Liver (tissue), 3 donors: ENCODE results near the gene ORMDL2.

Experiments
- ATF3 ChIP-seq: IDR thresholded peaks from 2 replicates; pipeline ENCODE4 v1.6.1; 2016; ENCODE audit warnings: antibody characterized with exemption
- CTCF ChIP-seq: fragments of 150-350 bp; IDR thresholded peaks from 2 replicates; pipeline ENCODE4 v1.5.1; 2017; ENCODE audit warnings: improper control_type of control experiment, low read depth, low read length; ENCODE audit not compliant: missing input control
- EGR1 ChIP-seq, 2 donors: IDR thresholded peaks; 2 replicates each; pipeline ENCODE4 v1.6.1; 2016 to 2018; ENCODE audit warnings: antibody characterized with exemption in 2 of 2, low read depth in 2 of 2
- FOXA1 ChIP-seq: IDR thresholded peaks from 2 replicates; pipeline ENCODE4 v1.6.1; 2016; ENCODE audit warnings: antibody characterized with exemption
- GABPA ChIP-seq, 2 donors: IDR thresholded peaks in 1 of 2; conservative IDR thresholded peaks in 1 of 2; 2 replicates each; pipeline ENCODE4 v1.6.1; 2016; ENCODE audit warnings: antibody characterized with exemption in 2 of 2, mild to moderate bottlenecking in 1 of 2, moderate library complexity in 1 of 2
- HNF4G ChIP-seq: IDR thresholded peaks from 2 replicates; pipeline ENCODE4 v1.6.1; 2016; ENCODE audit warnings: antibody characterized with exemption
- JUND ChIP-seq, 2 donors: IDR thresholded peaks; 2 replicates each; pipeline ENCODE4 v1.6.1; 2016; ENCODE audit warnings: antibody characterized with exemption in 2 of 2
- MAX ChIP-seq: IDR thresholded peaks from 2 replicates; pipeline ENCODE4 v1.6.1; 2016; ENCODE audit warnings: antibody characterized with exemption
- RAD21 ChIP-seq, 2 donors: IDR thresholded peaks; 2 replicates each; pipeline ENCODE4 v1.6.1; 2016; ENCODE audit warnings: antibody characterized with exemption in 2 of 2, mild to moderate bottlenecking in 2 of 2
- REST ChIP-seq: IDR thresholded peaks from 2 replicates; pipeline ENCODE4 v1.6.1; 2016; ENCODE audit warnings: antibody characterized with exemption, mild to moderate bottlenecking
- TAF1 ChIP-seq: conservative IDR thresholded peaks from 2 replicates; pipeline ENCODE4 v1.6.1; 2016; ENCODE audit warnings: antibody characterized with exemption, mild to moderate bottlenecking
- YY1 ChIP-seq: IDR thresholded peaks from 2 replicates; pipeline ENCODE4 v1.6.1; 2016; ENCODE audit warnings: antibody characterized with exemption, mild to moderate bottlenecking
- ZBTB33 ChIP-seq: IDR thresholded peaks from 2 replicates; pipeline ENCODE4 v1.6.1; 2016; ENCODE audit warnings: antibody characterized with exemption
- donor health status: healthy.
- donor health status: healthy.

GRCh38 chr12:55842681-55843429, 25.0 kb downstream of the ORMDL2 start, which contains the start of gene MMP19:
- no peak for TF ChIP-seq CTCF
- no peak for TF ChIP-seq REST
- TF ChIP-seq RAD21 (IDR thresholded peaks at IDR 0.05), result peak in 1 of 2 donors; percentile 28
- no peak for TF ChIP-seq MAX
- peak in 1 of 2 donors; percentile 69 for TF ChIP-seq JUND (IDR thresholded peaks at IDR 0.05)
- TF ChIP-seq TAF1, result no peak
- no peak for TF ChIP-seq ZBTB33
- no peak for TF ChIP-seq YY1
- no peak for TF ChIP-seq ATF3
- TF ChIP-seq EGR1 (IDR thresholded peaks at IDR 0.05; ENCODE audit: low read depth in 2 of 2), result no peak
- no peak for TF ChIP-seq HNF4G
- no peak for TF ChIP-seq FOXA1
- no peak for TF ChIP-seq GABPA (IDR thresholded peaks at IDR 0.05 in 1 of 2, conservative IDR thresholded peaks at IDR 0.05 in 1 of 2)
